ENCODE measurements around the gene NUAK2. TPM values are rescaled to one million over a fixed set of nuclear protein-coding genes. Genes with fewer than 3 reads are reported as not detected.
"Not testable (repeated sequence)": the region's sequence is repeated elsewhere in the genome, so short reads cannot be mapped to it uniquely, and the experiment has no call there.

NUAK2 gene
- total RNA-seq, 1 donor from 2014 or later, result 3.8 TPM

DNA sequence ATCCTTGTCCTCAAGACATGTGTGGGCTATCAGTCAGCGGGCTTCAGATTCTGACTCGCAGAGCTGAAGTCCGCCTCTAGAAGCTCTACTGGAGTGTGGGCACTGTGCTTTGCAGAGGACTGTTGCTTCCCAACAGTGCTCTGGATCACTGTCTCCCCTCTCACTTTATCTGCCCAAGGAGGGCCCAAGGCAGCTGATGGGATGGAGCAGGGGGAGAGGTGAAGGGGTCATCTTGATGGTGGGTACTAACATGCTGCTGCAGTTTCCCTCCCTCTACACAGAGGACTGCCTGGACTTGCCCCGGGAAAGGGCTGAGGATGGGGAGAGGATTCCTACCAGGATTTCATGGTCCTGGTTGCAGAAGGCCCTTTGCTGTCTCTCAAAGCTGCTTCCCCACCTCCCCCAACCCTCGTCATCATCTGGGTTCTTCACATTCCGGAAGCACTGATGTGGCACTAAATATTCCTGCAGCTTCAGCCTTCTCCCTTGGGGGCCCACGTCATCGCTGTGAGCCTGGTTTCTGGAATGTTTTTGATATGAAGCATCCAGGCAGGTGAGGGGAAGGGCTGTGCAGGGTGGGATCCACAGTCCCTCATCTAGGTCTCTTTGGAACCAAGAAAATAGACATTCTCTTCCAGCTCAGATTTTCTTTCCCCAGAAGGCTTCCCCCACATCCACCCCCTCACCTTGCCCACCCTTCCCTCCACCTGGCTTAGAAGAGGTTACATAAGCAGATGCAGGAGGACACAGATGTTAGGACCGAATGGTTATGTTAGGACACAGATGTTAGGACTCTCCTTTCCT, 23.2 kb downstream of the NUAK2 start:
- peak; percentile 64 to 87 for DNase-seq (ENCODE audit: low read depth in 2 of 2)

DNA sequence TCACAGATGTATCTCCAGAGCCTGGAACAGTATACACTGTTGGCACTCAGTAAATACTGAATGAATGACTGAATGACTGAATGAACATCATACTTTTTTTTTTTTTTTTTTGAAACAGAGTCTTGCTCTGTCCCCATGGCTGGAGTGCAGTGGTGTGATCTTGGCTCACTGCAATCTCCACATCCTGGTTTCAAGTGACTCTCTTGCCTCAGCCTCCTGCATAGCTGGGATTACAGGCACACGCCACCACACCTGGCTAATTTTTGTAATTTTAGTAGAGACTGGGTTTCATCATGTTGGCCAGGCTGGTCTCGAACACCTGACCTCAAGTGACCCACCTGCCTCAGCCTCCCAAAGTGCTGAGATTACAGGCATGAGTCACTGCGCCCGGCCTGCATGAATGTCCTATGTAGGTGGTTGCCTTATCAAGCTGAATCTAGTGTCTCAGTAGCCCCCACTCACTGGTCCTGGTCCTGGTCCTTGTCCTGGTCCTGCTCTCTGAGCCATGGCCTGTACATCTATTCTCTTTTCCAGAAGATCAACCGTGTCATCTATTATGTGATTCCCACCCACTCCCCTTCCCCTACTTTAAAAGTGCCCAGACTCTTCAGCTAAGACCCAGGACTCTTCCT, 23.9 kb downstream of the NUAK2 start:
- DNase-seq (ENCODE audit: low read depth in 2 of 2), result not testable (repeated sequence)

DNA sequence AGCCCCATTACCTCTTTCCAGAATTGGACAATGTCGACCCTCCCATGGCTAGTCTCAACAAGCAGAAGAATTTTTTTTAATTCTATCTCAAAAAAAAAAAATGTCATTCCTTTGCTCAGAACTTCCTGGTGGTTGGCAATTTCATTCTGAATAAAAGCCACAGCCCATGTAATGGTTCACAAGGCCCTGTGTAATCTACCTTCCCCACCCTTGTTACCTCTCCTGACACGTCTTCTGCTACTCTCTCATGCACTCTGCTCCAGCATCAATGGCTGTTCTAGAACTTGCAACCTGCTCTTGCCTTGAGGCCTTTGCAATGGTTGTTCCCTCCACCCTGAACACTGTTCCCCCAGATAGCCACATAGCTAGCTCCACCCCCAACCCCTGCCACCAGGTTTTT, 25.4 kb downstream of the NUAK2 start:
- DNase-seq (ENCODE audit: low read depth in 2 of 2), result no peak

DNA sequence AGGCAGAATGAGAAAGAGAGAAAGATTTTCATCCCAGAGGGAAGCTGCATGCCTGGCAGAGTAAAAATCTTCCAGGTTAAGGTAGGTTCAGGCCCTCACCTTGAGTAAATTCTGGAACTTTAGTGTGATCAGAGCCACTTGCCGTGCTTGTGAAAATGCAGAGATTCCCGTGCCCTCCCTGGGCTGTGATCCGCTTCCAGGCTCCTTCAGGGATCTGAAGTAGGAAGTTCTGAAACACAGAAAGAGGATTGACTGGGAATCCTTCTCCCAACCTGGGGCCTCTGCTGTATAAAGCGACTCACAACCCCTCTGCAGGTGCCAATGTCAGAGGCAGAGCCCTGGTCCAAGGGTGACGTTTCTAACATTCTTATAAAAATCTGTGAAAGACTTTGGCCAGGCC, 26.6 kb downstream of the NUAK2 start:
- no peak for DNase-seq (ENCODE audit: low read depth in 2 of 2)

DNA sequence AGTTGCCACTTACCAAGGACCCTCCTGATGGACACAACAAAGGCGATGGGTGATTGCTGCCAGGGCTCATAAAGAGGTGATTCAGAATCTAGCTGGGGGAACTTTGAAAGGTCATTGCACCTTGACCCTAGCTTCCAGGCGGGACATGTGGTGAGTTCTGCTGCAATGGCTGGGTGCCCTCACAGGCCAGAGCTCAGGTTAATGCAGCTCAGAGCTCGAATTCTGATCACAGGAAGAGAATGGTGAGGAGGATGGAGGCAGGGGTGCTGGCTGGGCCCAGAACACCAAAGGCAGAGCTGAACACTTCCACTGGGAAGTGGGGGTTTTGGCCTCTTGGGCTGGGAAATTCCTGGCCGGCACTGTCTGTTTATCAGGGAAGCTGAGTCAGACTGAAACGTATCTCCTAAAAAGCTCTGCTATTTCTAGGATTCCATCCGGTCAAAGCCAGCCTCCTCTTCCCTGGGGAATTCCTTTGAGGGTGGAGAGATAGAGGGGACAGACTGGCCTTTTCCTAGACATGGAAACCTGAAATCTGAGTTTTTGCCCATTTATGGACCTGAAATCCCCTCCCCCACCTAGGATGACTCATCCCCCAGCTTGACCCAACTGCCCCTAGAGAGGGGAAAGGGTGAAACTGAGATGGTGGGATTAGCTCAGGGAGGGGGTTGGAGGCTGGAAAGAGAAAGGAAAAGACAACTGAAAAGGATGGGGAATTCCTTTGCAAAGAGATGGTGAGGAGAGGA, 27.2 kb downstream of the NUAK2 start:
- DNase-seq (ENCODE audit: low read depth in 2 of 2), result peak; percentile 95 to 96

DNA sequence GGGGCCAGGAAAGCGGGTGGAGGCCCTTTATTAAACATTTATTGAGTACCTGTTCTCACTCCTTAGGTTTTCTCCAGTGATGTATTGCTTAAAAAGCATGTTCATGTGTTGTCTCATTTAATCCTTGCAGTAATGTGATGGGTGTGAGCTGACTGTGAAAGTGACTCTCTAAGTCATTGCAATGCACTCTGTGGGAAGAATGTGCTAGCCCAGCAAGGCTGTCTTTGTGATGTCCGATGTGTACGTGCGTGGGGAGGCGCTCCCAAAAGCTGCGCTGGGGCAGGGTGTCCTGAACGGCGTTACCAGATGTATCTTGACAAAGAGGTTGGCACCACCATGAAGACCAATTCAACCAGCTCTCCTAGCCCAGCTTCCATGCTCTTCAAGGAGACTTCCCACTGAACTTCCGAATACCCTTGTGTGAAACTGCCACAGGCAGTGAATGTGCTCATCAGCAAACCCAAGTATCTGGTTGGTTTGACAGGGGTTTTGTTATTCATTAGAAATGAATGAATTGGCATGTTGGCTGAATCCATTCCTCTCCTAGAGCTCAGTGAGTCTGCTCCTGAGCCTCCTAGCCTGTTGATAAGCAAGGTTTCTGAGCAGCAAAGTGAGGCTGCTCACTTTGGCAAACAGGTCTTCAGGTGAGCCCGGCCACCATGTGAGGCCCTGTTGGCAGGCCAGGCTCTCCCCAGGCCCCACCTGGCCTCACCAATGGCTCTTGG, 28.0 kb downstream of the NUAK2 start:
- no peak for DNase-seq (ENCODE audit: low read depth in 2 of 2)

DNA sequence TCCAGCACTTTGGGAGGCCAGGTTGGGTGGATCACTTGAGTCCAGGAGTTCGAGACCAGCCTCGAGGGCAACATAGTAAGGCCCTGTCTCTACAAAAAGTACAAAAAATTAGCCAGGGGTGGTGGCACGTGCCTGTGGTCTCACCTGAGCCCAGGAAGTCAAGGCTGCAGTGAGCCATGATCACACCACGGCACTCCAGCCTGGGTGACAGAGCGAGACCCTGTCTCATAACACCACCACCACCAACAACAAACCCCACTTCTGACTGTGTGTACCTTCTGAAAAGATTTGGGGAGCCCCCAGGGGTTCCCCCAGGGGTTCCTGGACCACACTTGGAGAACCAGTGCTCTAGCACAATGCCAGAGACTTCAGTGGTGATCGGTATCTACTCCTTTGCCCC, 29.9 kb downstream of the NUAK2 start:
- DNase-seq (ENCODE audit: low read depth in 2 of 2), result no peak

DNA sequence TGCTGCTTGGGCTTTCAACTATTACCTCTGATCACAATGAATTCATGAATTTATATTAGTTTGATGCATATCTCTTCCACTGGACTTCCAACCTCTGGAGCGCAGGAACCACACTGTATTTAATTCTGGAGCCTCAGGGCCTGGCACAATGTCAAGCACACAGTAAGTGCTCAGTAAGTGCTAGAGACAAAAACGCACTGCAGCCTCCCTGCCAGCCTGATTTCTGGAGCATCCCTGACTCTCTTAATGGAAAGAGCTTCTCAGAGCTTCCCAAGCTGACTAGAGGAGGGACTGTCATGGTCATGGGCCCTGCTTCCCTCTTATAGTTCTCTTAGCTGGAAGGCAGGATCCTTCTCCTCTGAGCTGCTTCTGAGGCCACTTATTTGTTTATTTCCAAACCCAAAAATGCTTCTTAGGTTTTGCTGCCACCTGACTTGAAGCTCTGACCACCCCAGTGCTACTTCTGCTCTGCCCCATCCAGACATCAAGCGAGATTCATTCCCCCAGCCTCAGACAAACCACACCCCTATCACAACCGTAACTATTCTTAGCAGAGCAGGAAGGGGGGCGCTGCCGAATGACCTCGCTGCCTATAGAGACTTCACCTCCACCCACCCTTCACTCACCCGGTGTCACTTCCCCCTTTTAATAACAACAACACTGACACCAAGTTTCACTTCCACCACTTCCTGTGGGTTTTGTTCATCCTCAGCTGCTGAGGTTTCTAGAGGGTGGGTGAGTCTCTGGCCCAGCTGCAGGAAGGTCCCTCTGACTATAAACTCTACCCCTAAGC, 33.6 kb downstream of the NUAK2 start:
- peak; percentile 38 to 54 for DNase-seq (ENCODE audit: low read depth in 2 of 2)

DNA sequence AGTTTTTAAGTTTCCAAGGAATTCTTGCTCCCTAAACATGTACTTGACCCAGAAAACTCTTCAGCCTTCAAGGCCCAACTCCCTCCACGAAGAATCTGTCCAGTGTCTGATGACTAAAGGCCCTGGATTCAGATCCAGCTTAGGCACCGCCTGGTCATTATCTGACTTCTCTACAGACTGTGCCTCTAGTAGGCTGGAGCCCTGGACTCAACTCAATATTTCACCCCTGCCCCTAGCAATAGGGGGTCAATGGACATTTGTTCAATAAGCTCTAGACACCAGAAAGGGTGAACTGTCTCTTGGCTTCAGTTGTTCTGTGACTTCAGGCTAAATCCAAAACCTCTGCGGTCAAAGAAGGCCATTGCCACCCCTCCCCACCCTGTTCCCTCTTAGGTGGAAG, 34.5 kb downstream of the NUAK2 start:
- no peak for DNase-seq (ENCODE audit: low read depth in 2 of 2)

DNA sequence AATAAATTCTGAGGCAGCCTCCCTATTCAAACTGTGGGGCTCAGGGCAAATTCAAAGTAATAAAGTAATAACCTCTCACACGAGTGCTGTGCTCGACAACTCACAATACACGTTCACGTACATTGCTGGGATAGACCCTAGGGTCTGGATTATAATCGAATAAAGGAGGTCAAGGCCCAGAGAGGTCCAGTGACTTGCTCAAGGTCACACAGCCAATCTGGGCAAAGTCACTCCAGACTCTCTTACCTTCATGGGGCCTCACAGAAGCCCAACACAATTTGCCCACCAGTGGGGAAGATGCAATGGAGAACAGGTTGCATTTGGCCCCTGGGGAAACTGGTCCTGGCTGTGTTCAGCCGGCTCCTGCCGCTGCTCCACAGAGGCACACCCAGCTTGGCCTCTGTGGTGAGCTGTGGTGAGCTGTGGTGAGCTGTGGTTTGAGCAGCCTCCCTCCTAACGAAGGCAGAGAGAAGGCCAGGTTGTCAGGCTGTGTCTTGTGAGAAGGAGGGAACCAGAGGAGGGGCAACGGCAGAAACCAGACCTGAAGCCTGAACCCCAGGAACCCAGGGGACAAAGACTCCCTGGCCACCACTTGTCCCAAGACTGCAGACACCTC, 35.1 kb downstream of the NUAK2 start:
- DNase-seq (ENCODE audit: low read depth in 2 of 2), result no peak

DNA sequence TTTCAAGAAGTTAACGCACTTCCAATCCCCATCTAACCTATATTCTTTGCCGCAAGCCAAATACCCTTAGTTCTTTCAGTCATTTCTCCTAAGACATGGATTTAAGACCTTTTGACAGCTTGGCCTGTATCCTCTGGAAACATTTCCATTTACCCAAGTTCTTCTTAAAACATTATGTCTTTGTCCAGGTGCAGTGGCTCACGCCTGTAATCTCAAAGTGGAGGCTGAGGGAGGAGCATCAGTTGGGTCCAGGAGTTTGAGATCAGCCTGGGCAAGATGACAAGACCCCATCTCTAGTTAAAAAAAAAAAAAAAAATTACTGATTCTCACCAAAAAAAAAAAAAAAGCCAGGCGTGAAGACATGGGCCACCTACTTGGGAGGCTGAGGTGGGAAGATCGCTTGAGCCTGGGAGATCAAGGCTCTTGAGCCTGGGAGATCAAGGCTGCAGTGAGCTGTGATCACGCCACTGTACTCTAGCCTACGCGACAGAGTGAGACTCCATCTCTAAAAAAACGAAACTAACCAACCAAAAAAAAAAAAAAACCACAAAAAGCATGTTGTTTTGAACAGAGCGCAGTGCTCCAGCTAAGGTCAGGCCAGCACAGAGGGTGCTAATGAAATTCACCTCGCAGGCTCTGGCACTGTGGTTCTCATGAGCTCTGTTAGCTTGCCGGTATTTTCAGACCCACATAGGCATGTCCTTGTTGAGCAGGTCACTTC, 36.0 kb downstream of the NUAK2 start:
- DNase-seq (ENCODE audit: low read depth in 2 of 2), result no peak

DNA sequence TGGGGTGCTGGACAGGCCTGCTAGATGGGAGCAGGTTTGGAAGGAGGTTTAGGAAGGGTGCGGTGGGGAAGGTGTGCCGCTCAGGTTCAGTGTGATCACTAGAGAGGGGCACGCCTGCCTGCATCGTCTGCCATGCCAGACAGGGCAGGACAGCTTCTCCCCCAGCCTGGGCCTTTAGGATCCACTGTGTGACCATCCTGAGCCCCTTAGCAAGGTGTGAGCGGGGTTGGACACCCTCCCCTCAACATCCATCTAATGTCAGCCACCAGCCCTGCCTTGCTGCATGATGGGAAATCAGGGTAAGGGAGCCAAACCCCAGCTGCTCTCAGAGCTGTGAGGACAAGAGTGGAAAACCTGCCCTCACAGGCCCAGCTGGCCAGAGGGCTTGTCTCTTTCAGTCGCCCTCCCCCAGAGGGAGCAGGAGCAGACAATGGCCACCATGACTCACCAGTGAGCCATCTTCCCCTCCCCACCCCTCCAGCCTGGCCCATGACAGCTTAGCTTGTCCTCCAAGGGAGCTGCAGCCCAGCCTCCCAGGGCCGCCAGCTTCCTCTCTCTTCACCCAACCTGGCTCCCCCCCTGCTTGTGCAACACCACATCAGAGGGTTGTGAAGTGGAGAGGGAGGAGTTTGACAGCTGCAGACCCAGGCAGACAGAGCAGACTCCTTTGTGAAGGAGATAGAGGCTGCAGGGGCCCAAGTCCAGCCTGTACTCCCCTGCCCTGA, 37.0 kb downstream of the NUAK2 start:
- DNase-seq (ENCODE audit: low read depth in 2 of 2), result peak; percentile 93 to 99

DNA sequence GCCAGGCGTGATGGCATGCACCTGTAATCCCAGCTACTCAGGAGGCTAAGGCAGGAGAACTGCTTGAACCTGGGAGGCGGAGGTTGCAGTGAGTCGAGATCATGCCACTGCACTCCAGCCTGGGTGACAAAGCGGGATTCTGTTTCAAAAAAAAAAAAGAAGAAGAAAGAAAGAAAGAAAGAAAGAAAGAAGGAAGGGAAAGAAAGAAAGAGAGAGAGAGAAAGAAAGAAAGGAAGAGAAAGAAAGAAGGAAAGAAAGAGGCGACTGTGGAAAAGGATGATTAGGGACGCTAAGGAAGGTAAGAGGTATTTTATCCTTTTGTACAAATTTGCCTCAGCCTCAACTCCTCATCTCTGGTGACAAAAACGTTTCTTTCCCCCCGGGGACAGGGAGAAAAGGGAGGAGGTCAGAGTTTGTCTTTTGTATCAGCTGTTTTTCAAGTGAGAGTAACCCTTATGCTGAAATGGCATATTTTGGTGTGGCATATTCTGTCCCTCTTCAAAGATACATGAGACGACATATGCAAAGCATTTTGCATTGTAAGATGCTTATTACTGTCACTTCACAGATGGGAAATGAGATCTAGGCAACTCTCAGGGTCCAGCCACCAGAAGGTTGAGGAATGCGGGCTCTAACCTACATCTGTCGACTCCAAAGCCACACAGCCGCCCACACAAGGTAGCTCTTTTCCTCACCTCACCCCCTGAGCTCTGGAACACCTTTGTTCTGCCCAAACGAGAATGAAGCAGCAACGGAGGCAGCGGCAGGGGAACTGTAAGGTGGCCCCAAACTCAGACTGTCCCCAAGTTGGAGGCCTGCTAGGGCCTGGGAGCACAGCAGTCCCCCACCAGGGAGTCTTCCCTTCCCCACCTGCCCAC, 38.0 kb downstream of the NUAK2 start:
- DNase-seq (ENCODE audit: low read depth in 2 of 2), result no peak

DNA sequence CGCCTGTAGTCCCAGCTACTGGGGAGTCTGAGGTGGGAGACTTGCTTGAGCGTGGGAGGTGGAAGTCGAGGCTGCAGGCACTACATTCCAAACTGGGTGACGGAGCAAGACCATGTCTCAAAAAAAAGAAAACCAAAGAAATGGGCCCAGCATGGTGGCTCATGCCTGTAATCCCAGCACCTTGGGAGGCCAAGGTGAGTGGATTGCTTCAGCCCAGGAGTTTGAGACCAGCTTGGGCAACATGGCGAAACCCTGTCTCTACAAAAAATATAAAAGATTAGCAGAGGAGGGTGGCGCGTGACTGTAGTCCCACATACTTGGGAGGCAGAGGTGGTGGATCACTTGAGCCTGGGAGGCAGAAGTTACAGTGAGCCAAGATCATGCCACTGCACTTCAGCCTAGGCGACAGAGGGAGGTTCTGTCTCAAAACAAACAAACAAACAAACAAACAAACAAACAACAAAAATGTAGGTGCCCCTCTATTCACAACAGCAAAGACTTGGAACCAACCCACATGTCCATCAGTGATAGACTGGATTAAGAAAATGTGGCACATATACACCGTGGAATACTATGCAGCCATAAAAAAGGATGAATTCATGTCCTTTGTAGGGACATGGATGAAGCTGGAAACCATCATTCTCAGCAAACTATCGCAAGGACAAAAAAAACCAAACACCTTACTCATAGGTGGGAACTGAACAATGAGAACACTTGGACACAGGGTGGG, 40.7 kb downstream of the NUAK2 start:
- DNase-seq (ENCODE audit: low read depth in 2 of 2), result not testable (repeated sequence)

DNA sequence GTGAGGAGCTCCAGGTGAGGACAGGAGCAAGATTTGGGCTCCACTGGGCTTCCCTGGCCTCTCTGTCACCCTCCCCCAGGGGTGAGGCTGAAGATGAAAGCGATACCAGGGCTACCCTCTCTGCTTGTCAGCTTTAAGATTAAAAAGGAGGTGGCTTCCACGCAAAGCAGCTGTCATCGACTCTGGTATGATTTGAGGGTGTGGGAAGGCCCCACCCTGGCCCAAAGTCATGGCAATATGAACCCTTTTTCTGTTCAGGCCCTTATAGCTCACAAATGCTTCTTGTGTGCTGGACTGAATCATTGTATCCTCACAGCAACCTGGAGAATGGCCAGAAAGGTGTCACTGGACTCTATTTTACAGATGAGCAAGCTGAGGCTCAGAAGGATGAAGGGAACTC, 41.6 kb downstream of the NUAK2 start:
- no peak for DNase-seq (ENCODE audit: low read depth in 2 of 2)

DNA sequence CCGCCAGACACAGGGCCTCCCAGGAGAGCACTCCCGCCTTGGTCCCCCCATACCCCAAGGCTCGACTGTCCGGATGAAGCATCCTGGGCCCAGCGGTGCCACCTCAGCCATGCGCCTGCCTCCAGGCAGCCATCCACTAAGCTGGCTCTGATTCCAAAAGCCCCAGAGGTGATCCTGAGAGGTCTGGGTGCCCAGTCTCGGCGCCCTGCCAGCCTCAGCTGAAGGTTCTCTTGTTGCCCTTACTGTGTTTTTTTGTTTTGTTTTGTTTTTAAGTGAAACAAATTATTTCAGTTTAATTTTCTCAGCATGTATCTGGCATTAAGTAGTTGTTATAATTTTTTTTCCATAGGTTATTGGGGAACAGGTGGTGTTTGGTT, 44.9 kb downstream of the NUAK2 start:
- DNase-seq (ENCODE audit: low read depth in 2 of 2), result no peak

DNA sequence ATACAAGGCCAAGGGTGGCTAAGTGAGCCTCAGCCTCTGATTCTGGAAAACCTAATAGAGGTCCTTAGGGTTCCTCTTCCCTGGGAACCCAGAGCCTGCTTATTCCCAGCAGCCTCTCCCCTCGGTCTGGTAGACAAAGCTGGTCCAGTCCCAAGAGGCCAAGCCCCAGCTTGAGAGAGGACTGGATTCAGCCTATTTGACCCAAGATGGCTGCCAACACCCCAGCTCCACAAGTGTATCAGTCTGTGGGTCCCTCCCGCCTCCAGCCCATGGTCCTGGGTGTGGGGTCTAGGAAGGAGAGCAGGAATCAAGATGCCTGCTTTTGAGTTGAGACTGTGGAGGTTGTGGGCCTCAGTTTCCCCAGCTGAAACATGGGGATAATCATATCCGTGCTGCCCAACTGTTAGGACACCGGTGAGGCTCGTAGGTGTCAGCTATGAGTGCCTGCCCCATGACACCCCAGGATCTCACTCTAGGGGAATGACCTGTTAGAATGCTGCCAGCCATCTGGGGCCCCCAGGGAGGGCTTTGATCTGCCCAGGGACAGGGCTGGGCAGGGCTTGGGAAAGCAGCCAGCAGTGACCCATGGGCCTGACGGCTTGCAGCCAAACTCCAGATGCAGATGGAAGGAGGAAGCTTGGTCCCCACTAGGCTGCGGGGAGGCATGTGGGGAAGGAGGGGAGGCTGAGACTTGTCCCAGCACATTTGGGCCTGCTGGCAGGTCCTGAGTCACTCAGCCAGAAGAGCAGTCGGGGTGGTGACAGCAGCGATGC, 45.4 kb downstream of the NUAK2 start:
- DNase-seq (ENCODE audit: low read depth in 2 of 2), result no peak

Data from lung microvascular endothelial cell (primary cell).